Fibroblast of lung (primary cell): ENCODE data around the gene ARHGEF10L. TPM values are rescaled to one million over a fixed set of nuclear protein-coding genes. Genes with fewer than 3 reads are reported as not detected.

ENCODE experiments used
- DNase-seq, 2 donors: peaks; one replicate each; pipeline versions ENCODE4 v3.0.0 to v3.0.0-alpha.2; 2010; ENCODE audit warnings: low read depth in 2 of 2
- H2AFZ ChIP-seq: 2 replicates; pipeline ENCODE4 v1.5.1; 2012; ENCODE audit warnings: low read length, control low read depth, inconsistent platforms
- H3K27ac ChIP-seq: 2 replicates; pipeline ENCODE4 v1.5.1; 2011; ENCODE audit warnings: low read length, control low read depth; ENCODE audit not compliant: insufficient read depth
- H3K27me3 ChIP-seq: 2 replicates; pipeline ENCODE4 v1.5.1; 2011; ENCODE audit warnings: mild to moderate bottlenecking, low read length; ENCODE audit not compliant: control insufficient read depth, insufficient read depth
- H3K36me3 ChIP-seq: 2 replicates; pipeline ENCODE4 v1.5.1; 2011; ENCODE audit warnings: low read length; ENCODE audit not compliant: control insufficient read depth, insufficient read depth
- H3K4me1 ChIP-seq: 2 replicates; pipeline ENCODE4 v1.5.1; 2011; ENCODE audit warnings: low read length; ENCODE audit not compliant: control insufficient read depth, insufficient read depth; ENCODE audit errors: extremely low read depth
- H3K4me2 ChIP-seq: 2 replicates; pipeline ENCODE4 v1.5.1; 2011; ENCODE audit warnings: low read length, control low read depth; ENCODE audit not compliant: insufficient read depth; ENCODE audit errors: extremely low read depth
- H3K4me3 ChIP-seq, 4 experiments: fragments of 200-600 bp in 1 of 4; sonication (generic) in 1 of 4; replicated peaks in 1 of 4; 2 replicates each; pipeline ENCODE4 v1.5.1; 2011 to 2016; ENCODE audit warnings: low read length in 4 of 4, low read depth in 3 of 4, mild to moderate bottlenecking in 3 of 4, control low read depth in 2 of 4, inconsistent platforms in 1 of 4, mixed read lengths in 1 of 4; ENCODE audit not compliant: insufficient read depth in 1 of 4; ENCODE audit errors: control extremely low read depth in 1 of 4
- H3K79me2 ChIP-seq: 2 replicates; pipeline ENCODE4 v1.5.1; 2012; ENCODE audit warnings: mild to moderate bottlenecking, low read length, inconsistent platforms; ENCODE audit not compliant: control insufficient read depth, insufficient read depth
- H3K9ac ChIP-seq: 2 replicates; pipeline ENCODE4 v1.5.1; 2011; ENCODE audit warnings: mild to moderate bottlenecking, low read length, control low read depth; ENCODE audit not compliant: insufficient read depth
- H3K9me3 ChIP-seq: 2 replicates; pipeline ENCODE4 v1.5.1; 2012; ENCODE audit warnings: low read depth, low read length; ENCODE audit not compliant: control insufficient read depth, insufficient read depth
- H4K20me1 ChIP-seq: 2 replicates; pipeline ENCODE4 v1.5.1; 2011; ENCODE audit warnings: low read length; ENCODE audit not compliant: control insufficient read depth, insufficient read depth; ENCODE audit errors: extremely low read depth
- EZH2 ChIP-seq: IDR thresholded peaks from 2 replicates; pipeline ENCODE4 v1.5.1; 2012; ENCODE audit warnings: low read length, control low read depth, mild to moderate bottlenecking; ENCODE audit errors: missing control alignments
- polyA plus RNA-seq, 2 donors: library from polyadenylated mRNA; depleted of rRNA in 1 of 2; stranded (reverse) in 1 of 2; unstranded in 1 of 2; fragments of >200 nt; gene quantifications; 2 replicates each; pipeline ENCODE4 v1.2.1, GENCODE V29; 2011 to 2012; ENCODE audit warnings: missing spikeins in 1 of 2
- total RNA-seq: library from RNA; depleted of rRNA; stranded (reverse); fragments of >200 nt; gene quantifications from 2 replicates; pipeline ENCODE4 v1.2.1, GENCODE V29; 2014
- TF ChIP-seq, protein P1 (sequence below), 2 donors: IDR thresholded peaks in 1 of 2; conservative IDR thresholded peaks in 1 of 2; 1 replicate in 1 of 2; 2 replicates in 1 of 2; pipeline ENCODE4 v1.5.1; 2011 to 2012; ENCODE audit warnings: low read length in 2 of 2, control low read depth in 1 of 2, inconsistent platforms in 1 of 2, low read depth in 1 of 2, mild to moderate bottlenecking in 1 of 2

Gene ARHGEF10L
- total and polyA plus RNA-seq, 2 donors (not counting 1 experiment from before 2014, with no cell fraction given): 11.2 to 24.3 TPM

GRCh38 chr1:17542645-17543044 lies 3.1 kb downstream of the ARHGEF10L start:
- no peak overlapping the region for H3K9ac ChIP-seq
- no peaks in the 10 kb centered on the region for H3K9me3 ChIP-seq
- no peaks in the 10 kb centered on the region for H3K27me3 ChIP-seq
- no peaks in the 10 kb centered on the region for H4K20me1 ChIP-seq
- no peak overlapping the region for H2AFZ ChIP-seq
- H3K79me2 ChIP-seq: peaks cover 34% of the 10 kb centered on the region
- no peak overlapping the region for H3K4me2 ChIP-seq
- no peak overlapping the region for H3K27ac ChIP-seq
- no peaks in the 10 kb centered on the region for H3K36me3 ChIP-seq
- H3K4me1 ChIP-seq: peaks cover 16% of the 10 kb centered on the region
- DNase-seq: no peak
- H3K4me3 ChIP-seq: no peak overlapping the region
- TF ChIP-seq EZH2: no peak
- TF ChIP-seq, protein P1, sequence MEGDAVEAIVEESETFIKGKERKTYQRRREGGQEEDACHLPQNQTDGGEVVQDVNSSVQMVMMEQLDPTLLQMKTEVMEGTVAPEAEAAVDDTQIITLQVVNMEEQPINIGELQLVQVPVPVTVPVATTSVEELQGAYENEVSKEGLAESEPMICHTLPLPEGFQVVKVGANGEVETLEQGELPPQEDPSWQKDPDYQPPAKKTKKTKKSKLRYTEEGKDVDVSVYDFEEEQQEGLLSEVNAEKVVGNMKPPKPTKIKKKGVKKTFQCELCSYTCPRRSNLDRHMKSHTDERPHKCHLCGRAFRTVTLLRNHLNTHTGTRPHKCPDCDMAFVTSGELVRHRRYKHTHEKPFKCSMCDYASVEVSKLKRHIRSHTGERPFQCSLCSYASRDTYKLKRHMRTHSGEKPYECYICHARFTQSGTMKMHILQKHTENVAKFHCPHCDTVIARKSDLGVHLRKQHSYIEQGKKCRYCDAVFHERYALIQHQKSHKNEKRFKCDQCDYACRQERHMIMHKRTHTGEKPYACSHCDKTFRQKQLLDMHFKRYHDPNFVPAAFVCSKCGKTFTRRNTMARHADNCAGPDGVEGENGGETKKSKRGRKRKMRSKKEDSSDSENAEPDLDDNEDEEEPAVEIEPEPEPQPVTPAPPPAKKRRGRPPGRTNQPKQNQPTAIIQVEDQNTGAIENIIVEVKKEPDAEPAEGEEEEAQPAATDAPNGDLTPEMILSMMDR (conservative IDR thresholded peaks at IDR 0.05 in 1 of 2, IDR thresholded peaks at IDR 0.05 in 1 of 2; ENCODE audit: low read depth in 1 of 2, low read length in 2 of 2): no peak

DNA sequence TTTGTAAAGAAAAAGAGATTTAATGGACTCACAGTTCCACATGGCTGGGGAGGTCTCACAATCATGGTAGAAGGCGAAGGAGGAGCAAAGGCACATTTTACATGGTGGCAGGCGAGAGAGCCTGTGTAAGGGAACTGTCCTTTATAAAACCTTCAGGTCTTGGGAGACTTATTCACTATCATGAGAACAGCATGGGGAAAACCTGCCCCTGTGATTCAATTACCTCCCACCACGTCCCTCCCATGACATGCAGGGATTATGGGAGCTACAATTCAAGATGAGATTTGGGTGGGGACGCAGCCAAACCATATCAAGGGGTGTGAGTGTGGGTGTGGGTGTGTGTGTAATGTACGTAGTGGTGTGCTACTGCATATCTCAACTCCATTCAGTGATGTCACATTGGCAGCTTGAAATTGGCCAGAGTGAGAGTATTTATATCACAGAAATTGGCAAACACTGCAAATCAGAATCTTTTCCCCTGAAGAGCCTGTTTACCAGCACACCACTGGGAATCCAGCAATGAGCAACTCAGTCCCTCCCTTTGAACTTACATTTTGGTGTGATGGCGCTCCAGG lies 5.4 kb downstream of the ARHGEF10L start:
- no peak overlapping the region for H3K9ac ChIP-seq
- peak overlapping the region; percentile 68 for H3K27ac ChIP-seq

DNA sequence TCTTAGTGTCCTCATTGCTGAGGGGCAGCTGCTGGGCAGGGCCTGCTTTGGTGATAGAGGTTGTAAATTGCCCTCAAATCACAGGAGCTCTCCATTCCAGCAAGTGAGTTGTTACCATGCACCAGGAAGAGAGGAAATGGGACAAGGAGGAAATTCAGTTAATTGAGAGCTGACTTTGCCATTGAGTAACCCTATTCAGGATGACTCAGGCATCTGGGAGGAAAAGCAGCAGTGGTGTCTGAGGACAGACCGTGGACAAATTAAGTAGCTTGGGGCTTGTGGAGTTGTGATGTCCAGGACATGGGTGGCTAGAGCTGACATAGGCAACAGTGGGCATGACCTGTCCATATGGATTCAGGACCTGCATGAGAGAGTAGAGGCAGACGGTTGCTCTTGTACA lies 5.9 kb downstream of the ARHGEF10L start:
- Histone ChIP-seq H3K4me2 (peak overlapping the region; percentile 92), H2AFZ (peak overlapping the region; percentile 65), H3K27ac (peak overlapping the region; percentile 68), H3K4me3 (no peak overlapping the region), H4K20me1 (no peaks in the 10 kb centered on the region), H3K79me2 (peaks cover 32% of the 10 kb centered on the region), H3K9ac (no peak overlapping the region), H3K9me3 (no peaks in the 10 kb centered on the region), H3K27me3 (no peaks in the 10 kb centered on the region), H3K4me1 (peaks cover 13% of the 10 kb centered on the region), H3K36me3 (no peaks in the 10 kb centered on the region)
- TF ChIP-seq, protein P1 (conservative IDR thresholded peaks at IDR 0.05 in 1 of 2, IDR thresholded peaks at IDR 0.05 in 1 of 2; ENCODE audit: low read depth in 1 of 2, low read length in 2 of 2): no peak
- TF ChIP-seq EZH2: no peak
- peak; percentile 61 to 72 for DNase-seq

More for the DNA sequence above, 5.4 kb downstream of the ARHGEF10L start:
- Histone ChIP-seq H3K9me3 (no peaks in the 10 kb centered on the region), H3K27me3 (no peaks in the 10 kb centered on the region), H3K4me2 (peak overlapping the region; percentile 92), H3K79me2 (peaks cover 35% of the 10 kb centered on the region), H3K36me3 (no peaks in the 10 kb centered on the region), H3K4me3 (no peak overlapping the region), H4K20me1 (no peaks in the 10 kb centered on the region), H2AFZ (peak overlapping the region; percentile 65), H3K4me1 (peaks cover 13% of the 10 kb centered on the region)
- peak; percentile 34 to 65 for DNase-seq
- no peak for TF ChIP-seq EZH2
- TF ChIP-seq, protein P1 (conservative IDR thresholded peaks at IDR 0.05 in 1 of 2, IDR thresholded peaks at IDR 0.05 in 1 of 2; ENCODE audit: low read depth in 1 of 2, low read length in 2 of 2): no peak
